Tibial nerve (tissue), 3 donors: ENCODE measurements around the gene PRPF18.

Experiments used
- POLR2A ChIP-seq, 2 donors: fragments of 450-650 bp; IDR thresholded peaks; one replicate each; pipeline ENCODE4 v1.6.1; 2017; ENCODE audit warnings: antibody characterized with exemption in 2 of 2, mild to moderate bottlenecking in 2 of 2, moderate library complexity in 2 of 2
- TF ChIP-seq, protein P1 (sequence below), 5 experiments: fragments of 200-600 bp in 3 of 5; fragments of 450-650 bp in 2 of 5; sonication (generic) in 3 of 5; IDR thresholded peaks; one replicate each; pipeline ENCODE4 v1.5.1; 2016 to 2019; ENCODE audit warnings: antibody characterized with exemption in 5 of 5, mild to moderate bottlenecking in 3 of 5, moderate library complexity in 2 of 5

- TF ChIP-seq, protein P1, sequence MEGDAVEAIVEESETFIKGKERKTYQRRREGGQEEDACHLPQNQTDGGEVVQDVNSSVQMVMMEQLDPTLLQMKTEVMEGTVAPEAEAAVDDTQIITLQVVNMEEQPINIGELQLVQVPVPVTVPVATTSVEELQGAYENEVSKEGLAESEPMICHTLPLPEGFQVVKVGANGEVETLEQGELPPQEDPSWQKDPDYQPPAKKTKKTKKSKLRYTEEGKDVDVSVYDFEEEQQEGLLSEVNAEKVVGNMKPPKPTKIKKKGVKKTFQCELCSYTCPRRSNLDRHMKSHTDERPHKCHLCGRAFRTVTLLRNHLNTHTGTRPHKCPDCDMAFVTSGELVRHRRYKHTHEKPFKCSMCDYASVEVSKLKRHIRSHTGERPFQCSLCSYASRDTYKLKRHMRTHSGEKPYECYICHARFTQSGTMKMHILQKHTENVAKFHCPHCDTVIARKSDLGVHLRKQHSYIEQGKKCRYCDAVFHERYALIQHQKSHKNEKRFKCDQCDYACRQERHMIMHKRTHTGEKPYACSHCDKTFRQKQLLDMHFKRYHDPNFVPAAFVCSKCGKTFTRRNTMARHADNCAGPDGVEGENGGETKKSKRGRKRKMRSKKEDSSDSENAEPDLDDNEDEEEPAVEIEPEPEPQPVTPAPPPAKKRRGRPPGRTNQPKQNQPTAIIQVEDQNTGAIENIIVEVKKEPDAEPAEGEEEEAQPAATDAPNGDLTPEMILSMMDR (IDR thresholded peaks at IDR 0.05), result no peak
- TF ChIP-seq POLR2A (IDR thresholded peaks at IDR 0.05), result no peak
These were observed 63.2 kb downstream of the PRPF18 start for GRCh38 chr10:13649844-13650520.
